HG02852 (cell line): Measurements from ENCODE around the gene TBCK.
"Not testable (repeated sequence)": the region's sequence is repeated elsewhere in the genome, so short reads cannot be mapped to it uniquely, and the experiment has no call there.

ENCODE experiments used
- ATAC-seq: cut with Tn5 transposase; IDR thresholded peaks from one replicate; pipeline ENCODE4 v1.9.1; 2021; ENCODE audit warnings: mild to moderate bottlenecking, moderate library complexity; ENCODE audit not compliant: unreplicated experiment

TBCK gene

DNA sequence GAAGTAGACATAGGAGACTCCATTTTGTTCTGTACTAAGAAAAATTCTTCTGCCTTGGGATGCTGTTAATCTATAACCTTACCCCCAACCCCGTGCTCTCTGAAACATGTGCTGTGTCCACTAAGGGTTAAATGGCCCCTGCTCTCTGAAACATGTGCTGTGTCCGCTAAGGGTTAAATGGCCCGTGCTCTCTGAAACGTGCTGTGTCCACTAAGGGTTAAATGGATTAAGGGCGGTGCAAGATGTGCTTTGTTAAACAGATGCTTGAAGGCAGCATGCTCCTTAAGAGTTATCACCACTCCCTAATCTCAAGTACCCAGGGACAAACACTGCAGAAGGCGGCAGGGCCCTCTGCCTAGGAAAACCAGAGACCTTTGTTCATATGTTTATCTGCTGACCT, 5.8 kb upstream of the TBCK start:
- ATAC-seq = not testable (repeated sequence)

DNA sequence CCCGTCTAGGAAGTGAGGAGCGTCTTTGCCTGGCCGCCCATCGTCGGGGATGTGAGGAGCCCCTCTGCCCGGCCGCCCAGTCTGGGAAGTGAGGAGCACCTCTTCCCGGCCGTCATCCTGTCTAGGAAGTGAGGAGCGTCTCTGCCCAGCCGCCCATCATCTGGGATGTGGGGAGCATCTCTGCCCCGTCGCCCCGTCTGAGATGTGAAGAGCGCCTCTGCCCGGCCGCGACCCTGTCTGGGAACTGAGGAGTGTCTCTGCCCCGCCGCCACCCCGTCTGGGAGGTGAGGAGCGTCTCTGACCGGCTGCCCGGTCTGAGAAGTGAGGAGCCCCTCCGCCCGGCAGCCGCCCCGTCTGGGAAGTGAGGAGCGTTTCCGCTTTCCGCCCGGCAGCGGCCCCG, 5.2 kb upstream of the TBCK start:
- ATAC-seq = not testable (repeated sequence)

DNA sequence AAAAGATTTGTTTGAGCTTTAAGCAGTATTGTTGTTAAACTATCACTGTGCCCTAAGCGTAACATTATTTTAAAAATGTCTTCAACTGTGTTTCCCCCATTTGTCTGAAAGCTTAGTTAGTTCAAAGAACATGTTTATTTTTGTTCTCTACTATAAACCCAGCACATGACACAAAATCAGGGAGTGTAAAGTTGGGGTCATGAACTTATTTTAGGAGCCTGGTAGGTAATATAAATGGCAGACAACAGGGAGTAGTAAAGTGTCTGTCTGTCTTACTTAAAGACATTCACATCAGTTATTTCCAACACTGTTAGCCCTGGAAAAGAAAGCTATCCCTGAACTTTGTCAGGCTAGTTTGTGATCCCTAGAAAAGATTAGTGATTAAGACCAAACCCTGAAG, 4.2 kb upstream of the TBCK start:
- ATAC-seq = no peak

DNA sequence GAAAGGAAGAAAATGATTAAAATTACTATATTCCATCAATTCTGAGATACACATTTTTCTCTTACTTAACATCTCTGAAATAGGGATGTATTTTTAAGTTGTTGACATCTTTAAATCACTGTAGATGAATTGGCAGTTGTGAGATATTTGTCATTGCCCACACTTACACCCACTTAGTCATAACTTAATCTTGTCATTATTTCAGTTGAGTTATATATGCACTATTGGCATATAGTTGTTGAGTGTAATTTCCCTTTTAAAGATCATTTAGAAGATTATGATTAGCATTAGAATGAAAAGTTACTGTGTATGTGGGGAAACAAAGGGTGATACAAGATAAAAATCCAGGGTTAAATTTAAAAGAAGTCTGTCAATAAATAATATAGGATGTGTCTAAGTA, 2.5 kb upstream of the TBCK start:
- ATAC-seq = no peak

GRCh38 chr4:106317815-106318214, 1.8 kb upstream of the TBCK start:
- no peak for ATAC-seq

DNA sequence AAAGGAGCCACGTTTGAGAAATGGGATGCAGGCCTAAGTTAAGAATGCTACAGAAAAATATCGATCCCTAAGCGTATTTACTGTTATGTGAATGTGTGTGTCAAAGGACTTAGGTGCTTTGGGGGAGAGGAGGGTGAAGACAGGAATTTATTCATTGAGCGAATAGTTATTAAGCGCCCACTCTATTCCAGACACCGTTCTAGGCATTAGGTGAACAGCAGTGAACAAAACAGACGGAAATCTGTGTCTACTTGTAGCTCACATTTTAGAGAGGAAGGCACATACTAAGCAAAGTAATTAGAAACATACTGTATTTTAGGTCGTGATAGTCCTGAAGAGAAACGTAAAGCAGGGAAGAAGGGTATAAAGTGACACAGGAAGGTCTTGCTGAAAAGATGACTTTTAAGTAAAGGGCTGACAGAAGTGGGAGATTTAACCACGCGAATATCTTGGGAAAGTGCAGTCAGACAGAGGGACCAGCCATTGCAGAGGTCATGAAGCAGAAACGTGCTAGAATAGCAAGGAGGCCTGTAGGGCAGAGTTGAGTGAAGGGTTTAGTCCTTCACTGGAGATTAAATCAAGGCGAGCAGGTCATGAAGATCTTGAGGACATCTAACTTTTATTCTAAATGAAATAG, 882 bp upstream of the TBCK start:
- peak; percentile 3 for ATAC-seq

DNA sequence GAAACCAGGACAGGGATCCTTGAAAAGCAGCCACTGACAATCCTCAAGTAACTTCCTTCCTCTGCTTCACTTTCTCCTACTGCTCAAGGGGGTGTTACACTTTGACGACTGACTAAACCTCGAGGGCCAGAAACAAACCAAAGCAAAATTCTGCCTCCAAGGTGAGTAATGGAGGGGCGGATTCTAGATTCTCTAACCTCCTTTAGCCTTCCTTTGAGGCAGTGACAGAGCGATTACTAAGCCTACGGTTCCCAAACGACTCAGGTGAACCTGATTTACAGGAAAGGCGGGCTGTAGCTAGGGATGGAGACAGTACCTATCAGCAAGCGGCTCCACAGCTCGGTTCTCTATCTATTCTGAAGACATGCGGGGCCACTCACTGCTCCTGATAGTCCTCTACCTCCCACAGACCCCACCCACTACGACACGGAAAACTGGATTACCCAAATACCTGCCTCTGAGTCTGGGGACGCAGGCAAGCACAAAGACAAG, 487 bp downstream of the TBCK start:
- peak; percentile 24 for ATAC-seq

- ATAC-seq = no peak
These were observed 1.0 kb downstream of the TBCK start for GRCh38 chr4:106314960-106315359.

DNA sequence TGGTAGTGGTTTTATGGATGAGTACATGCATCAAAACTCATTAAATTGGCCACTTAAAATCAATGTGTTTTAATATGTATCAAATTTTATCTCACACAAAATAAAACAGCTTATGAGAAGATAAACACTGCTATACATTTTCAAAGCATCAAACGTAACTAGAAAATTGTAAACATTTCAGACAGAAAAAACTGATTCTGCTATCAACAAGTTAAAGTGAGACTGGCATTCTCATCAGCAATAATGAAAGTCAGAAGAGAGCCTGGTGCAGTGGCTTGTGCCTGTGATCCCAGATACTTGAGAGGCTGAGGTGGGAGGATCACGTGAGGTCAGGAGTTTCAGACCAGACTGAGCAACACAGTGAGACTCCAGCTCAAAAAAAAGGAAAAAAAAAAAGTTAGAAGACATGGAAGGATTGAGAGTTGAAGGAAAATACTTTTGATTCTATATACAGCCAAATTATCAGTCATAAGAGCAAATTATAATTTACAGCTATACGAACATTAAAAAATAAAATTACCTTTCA, 2.9 kb downstream of the TBCK start:
- ATAC-seq = no peak

DNA sequence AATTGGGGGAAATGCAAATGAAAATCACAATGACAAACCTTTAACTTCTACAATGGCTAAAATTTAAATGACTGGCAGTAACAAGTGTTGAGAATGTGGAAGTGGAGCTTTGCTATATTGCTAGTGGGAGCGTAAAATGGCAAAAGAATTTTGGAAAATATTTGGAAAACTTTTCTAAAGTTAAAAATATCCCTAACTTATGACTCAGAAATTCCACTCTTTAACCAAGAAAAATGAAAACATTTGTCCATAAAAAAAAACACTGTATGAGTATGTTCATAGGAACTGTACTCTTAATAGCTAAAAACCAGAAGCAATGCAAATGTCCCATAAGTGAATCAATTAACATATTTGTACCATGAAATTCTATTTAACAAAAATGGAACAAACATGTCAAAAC, 3.6 kb downstream of the TBCK start:
- ATAC-seq = no peak

GRCh38 chr4:106306561-106306960, 9.4 kb downstream of the TBCK start:
- ATAC-seq = no peak

DNA sequence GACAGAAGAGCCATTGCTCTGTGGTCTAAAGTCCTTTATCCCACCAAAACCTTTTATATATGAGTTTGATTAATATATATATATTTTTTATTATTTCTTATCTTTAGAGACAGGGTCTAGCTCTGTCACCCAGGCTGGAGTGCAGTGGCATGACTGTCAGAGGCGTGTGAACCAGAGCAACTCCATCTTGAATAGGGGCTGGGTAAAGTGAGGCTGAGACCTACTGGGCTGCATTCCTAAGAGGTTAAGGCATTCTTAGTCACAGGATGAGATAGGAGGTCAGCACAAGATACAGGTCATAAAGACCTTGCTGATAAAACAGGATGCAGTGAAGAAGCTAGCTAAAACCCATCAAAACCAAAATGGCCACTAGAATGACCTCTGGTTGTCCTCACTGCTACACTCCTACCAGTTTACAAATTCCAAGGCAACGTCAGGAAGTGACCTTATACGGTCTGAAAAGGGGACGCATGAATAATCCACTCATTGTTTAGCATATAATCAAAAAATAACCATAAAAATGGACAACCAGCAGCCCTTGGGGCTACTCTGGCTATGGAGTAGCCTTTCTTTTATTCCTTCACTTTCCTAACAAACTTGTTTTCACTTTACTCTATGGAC, 10.5 kb downstream of the TBCK start:
- no peak for ATAC-seq

- ATAC-seq = no peak
These were observed 11.4 kb downstream of the TBCK start for GRCh38 chr4:106304632-106305031.

- ATAC-seq = no peak
These were observed 12.3 kb downstream of the TBCK start for GRCh38 chr4:106303548-106304281.

GRCh38 chr4:106302062-106302438, 14.0 kb downstream of the TBCK start:
- no peak for ATAC-seq

DNA sequence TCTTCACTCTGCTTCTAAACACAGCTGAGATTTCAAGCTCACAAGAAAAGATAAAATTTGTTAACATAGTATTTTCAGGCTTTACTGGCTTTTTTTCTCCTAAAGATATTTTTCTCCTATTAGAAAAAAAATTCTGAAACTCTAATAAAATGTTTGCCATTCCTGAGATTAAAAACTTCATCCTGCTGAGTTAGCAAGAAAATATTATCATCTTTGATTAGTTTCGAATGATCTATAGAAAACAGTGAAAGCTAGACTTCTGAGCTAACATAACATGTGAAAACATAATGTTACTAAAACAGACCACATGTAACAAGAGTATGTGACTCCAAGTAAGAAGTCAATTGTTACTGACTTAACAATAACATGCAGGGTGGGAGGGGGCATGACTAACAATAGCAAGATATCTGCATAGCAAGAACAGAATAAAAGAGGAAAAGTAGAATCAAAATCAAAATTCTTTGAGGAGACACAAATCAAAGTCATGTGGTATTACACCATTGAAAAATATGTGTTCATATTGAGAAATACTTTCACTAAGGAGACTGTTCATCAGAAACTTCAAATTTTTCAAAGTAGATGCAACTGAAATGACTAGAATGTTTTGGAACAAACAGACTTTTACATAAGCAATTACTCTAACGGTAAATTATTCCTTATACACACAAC, 14.5 kb downstream of the TBCK start:
- ATAC-seq = no peak

- ATAC-seq = no peak
These were observed 16.0 kb downstream of the TBCK start for GRCh38 chr4:106299977-106300376.

GRCh38 chr4:106297245-106298035, 18.6 kb downstream of the TBCK start:
- ATAC-seq = no peak

DNA sequence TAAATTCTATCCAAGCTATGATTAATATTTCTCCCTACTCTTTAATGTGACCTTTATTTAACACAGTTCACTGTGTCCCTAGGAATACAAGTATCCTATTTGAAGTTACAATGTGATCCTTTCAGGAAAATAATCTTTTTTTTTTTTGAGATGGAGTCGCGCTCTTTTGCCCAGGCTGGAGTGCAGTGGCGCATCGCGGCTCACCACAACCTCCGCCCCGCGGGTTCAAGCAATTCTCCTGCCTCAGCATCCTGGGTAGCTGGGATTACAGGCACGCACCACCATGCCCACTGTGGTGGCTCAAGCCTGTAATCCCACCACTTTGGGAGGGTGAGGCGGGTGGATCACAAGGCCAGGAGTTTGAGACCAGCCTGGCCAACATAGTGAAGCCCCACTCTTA, 21.9 kb downstream of the TBCK start:
- ATAC-seq = no peak

- no peak for ATAC-seq
These were observed 24.3 kb downstream of the TBCK start for GRCh38 chr4:106291678-106292077.

- ATAC-seq = no peak
These were observed 26.3 kb downstream of the TBCK start for GRCh38 chr4:106289737-106290136.
